ENCODE data around the gene TGFB1I1.
A peak's percentile ranks its signal among the peaks of the same experiment; 100 is the strongest.
"Not testable (repeated sequence)": the region's sequence is repeated elsewhere in the genome, so short reads cannot be mapped to it uniquely, and the experiment has no call there.

TGFB1I1 gene

DNA sequence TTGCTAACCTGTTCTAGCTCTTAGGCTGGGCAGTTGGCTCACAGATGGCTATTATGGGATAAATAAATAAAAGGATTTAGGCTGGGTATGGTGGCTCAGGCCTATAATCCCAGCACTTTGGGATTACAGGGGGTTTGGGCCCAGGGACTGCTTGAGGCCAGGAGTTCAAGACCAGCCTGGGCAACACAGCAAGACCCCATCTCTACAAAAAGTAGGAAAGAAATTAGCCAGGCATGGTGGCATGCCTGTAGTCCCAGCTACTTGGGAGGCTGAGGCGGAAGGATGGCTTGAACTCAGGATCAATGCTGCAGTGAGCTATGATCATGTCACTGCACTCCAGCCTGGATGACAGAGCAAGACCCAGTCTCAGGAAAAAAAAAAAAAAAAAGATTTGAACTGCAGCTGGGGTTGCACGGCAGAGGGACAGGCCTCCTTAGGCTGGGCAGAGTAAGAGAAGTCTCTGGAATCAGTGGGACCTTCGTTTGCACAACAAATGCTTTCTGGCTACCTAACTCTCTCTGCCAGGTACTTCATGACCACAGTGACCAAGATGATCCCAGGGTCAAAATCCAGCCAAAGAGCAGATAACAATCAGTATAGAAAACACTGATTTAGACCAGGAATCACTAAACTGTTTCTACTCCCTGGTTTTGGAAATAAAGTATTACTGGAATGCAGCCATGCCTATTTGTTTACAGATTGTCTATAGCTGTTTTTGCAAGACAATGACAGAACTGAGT lies 29.4 kb downstream of the TGFB1I1 start:
- Histone ChIP-seq H3K9me3 (ENCODE audit: control insufficient read depth, insufficient read depth, low read length) (no peaks in the 10 kb centered on the region), H3K9ac (ENCODE audit: low read depth, low read length) (no peak overlapping the region), H3K36me3 (ENCODE audit: control insufficient read depth, insufficient read depth, low read length) (peaks cover 17% of the 10 kb centered on the region), H3K27me3 (ENCODE audit: control insufficient read depth, insufficient read depth, low read length) (no peaks in the 10 kb centered on the region), H3K4me3 (ENCODE audit: low read depth, low read length) (no peak overlapping the region), H3K4me1 (ENCODE audit: control insufficient read depth, insufficient read depth, low read length) (peaks cover 10% of the 10 kb centered on the region)

DNA sequence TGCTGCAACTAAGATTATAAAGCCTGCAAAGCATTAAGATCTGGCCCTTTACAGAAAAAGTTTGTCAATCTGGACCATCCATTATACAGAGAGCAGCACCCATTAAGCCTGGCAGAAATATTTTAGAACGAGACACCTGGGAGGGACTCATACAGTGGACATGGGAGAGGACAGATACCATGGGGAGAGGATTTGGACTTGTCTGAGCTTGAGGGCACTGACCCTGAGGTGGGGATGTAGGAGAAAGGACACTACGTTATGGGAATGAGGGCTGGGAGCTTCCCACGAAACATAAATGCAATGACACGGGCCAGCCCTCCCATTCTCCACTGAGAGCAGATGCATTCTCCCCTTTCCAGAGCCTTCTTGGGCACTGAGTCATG lies 30.0 kb downstream of the TGFB1I1 start:
- Histone ChIP-seq H3K9me3 (ENCODE audit: control insufficient read depth, insufficient read depth, low read length) (no peaks in the 10 kb centered on the region), H3K36me3 (ENCODE audit: control insufficient read depth, insufficient read depth, low read length) (peaks cover 13% of the 10 kb centered on the region), H3K27me3 (ENCODE audit: control insufficient read depth, insufficient read depth, low read length) (no peaks in the 10 kb centered on the region), H3K4me3 (ENCODE audit: low read depth, low read length) (no peak overlapping the region), H3K4me1 (ENCODE audit: control insufficient read depth, insufficient read depth, low read length) (peaks cover 10% of the 10 kb centered on the region), H3K9ac (ENCODE audit: low read depth, low read length) (peak overlapping the region; percentile 41)

DNA sequence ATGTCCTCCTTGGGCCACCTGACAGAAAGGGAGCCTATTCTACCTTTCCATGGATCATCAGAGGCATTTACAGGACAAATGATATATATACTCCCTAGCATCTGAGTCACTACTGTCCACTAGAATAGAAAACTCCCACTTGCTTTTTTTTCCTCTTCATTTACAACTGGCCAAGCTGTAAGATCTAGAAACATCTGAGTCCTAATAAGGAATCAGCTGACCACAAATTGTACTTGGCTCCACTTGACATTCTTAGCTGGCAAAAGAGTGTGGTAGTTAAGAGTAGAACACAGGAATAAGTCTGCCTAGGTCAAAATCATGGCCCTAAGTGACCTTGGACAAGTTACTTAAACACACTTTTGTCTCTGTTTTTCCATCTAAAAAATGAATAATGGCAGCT lies 31.0 kb downstream of the TGFB1I1 start:
- Histone ChIP-seq H3K9me3 (ENCODE audit: control insufficient read depth, insufficient read depth, low read length) (no peaks in the 10 kb centered on the region), H3K4me1 (ENCODE audit: control insufficient read depth, insufficient read depth, low read length) (peaks cover 12% of the 10 kb centered on the region), H3K27me3 (ENCODE audit: control insufficient read depth, insufficient read depth, low read length) (no peaks in the 10 kb centered on the region), H3K36me3 (ENCODE audit: control insufficient read depth, insufficient read depth, low read length) (peaks cover 13% of the 10 kb centered on the region), H3K9ac (ENCODE audit: low read depth, low read length) (no peak overlapping the region), H3K4me3 (ENCODE audit: low read depth, low read length) (no peak overlapping the region)

DNA sequence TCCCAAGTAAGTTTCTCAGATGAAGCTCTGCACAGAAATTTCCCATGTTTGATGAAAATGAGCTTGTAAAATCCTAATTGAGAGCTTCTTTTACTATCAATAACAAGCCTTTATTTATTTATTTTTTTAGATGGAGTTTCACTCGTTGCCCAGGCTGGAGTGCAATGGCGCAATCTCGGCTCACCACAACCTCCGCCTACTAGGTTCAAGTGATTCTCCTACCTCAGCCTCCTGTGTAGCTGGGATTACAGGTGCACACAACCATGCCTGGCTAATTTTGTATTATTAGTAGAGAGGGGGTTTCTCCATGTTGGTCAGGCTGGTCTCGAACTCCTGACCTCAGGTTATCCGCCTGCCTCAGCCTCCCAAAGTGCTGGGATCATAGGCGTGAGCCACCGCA lies 31.6 kb downstream of the TGFB1I1 start:
- peaks cover 12% of the 10 kb centered on the region for H3K4me1 ChIP-seq (ENCODE audit: control insufficient read depth, insufficient read depth, low read length)
- not testable (repeated sequence) for H3K4me3 ChIP-seq (ENCODE audit: low read depth, low read length); H3K27me3 ChIP-seq (ENCODE audit: control insufficient read depth, insufficient read depth, low read length); H3K9ac ChIP-seq (ENCODE audit: low read depth, low read length); H3K9me3 ChIP-seq (ENCODE audit: control insufficient read depth, insufficient read depth, low read length)
- peaks cover 12% of the 10 kb centered on the region for H3K36me3 ChIP-seq (ENCODE audit: control insufficient read depth, insufficient read depth, low read length)

DNA sequence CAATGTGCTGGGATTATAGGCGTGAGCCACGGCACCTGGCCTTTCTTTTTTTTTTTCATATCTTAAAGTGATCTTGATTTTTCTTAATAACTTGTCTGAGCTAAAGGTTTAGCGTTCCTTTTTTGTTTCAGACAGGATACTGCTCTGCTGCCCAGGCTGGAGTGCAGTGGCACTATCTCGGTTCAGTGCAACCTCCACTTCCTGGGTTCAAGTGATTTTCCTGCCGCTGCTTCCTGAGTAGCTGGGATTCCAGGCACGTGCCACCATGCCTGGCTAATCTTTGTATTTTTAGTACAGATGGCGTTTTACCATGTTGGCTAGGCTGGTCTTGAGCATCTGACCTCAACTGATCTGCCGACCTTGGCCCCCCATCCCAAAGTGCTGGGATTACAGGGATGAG lies 32.2 kb downstream of the TGFB1I1 start:
- Histone ChIP-seq H3K9ac (ENCODE audit: low read depth, low read length) (no peak overlapping the region), H3K4me3 (ENCODE audit: low read depth, low read length) (no peak overlapping the region), H3K36me3 (ENCODE audit: control insufficient read depth, insufficient read depth, low read length) (peaks cover 11% of the 10 kb centered on the region), H3K4me1 (ENCODE audit: control insufficient read depth, insufficient read depth, low read length) (peaks cover 12% of the 10 kb centered on the region), H3K9me3 (ENCODE audit: control insufficient read depth, insufficient read depth, low read length) (no peaks in the 10 kb centered on the region), H3K27me3 (ENCODE audit: control insufficient read depth, insufficient read depth, low read length) (no peaks in the 10 kb centered on the region)

DNA sequence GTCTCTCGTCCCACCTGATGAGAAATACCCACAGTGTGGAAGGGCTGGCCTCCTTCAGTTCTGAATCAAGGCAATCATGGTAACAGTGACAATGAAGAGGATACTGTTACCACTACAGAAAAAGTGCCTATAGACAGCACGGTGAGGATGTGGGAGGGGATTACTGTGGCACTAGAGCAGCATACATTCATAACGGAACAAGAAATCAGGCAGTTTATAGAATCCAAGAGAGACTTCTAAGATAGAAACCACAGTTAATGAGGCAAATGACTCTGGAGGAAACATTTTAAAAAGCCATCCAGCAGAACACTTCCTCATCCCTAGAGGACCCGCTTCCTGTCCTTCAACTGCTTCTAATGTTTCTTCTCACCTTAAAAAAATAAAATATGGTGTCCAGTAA lies 33.5 kb downstream of the TGFB1I1 start:
- H3K36me3 ChIP-seq (ENCODE audit: control insufficient read depth, insufficient read depth, low read length) = no peaks in the 10 kb centered on the region
- H3K9ac ChIP-seq (ENCODE audit: low read depth, low read length) = no peak overlapping the region
- H3K4me1 ChIP-seq (ENCODE audit: control insufficient read depth, insufficient read depth, low read length) = peaks cover 12% of the 10 kb centered on the region
- H3K4me3 ChIP-seq (ENCODE audit: low read depth, low read length) = no peak overlapping the region
- no peaks in the 10 kb centered on the region for H3K27me3 ChIP-seq (ENCODE audit: control insufficient read depth, insufficient read depth, low read length)
- no peaks in the 10 kb centered on the region for H3K9me3 ChIP-seq (ENCODE audit: control insufficient read depth, insufficient read depth, low read length)

DNA sequence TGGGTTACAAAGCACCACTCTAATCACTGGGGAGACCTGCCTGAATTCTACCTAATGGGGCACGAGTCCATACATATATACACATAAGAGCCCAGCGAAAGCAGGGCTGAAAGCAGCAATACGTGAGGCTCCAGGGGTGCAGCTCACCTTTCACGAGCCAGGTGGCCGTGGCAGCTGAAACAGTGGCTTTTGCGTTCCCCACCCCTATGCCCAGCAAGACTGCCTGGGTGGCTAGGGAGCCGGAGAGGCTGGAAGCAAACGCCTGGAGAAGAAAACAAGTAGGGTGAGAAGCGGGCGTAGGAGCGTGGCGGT lies 35.6 kb downstream of the TGFB1I1 start:
- Histone ChIP-seq H3K27me3 (ENCODE audit: control insufficient read depth, insufficient read depth, low read length) (no peaks in the 10 kb centered on the region), H3K36me3 (ENCODE audit: control insufficient read depth, insufficient read depth, low read length) (no peaks in the 10 kb centered on the region), H3K9me3 (ENCODE audit: control insufficient read depth, insufficient read depth, low read length) (no peaks in the 10 kb centered on the region), H3K4me1 (ENCODE audit: control insufficient read depth, insufficient read depth, low read length) (peaks cover 3% of the 10 kb centered on the region), H3K9ac (ENCODE audit: low read depth, low read length) (peak overlapping the region; percentile 96), H3K4me3 (ENCODE audit: low read depth, low read length) (peak overlapping the region; percentile 95)

DNA sequence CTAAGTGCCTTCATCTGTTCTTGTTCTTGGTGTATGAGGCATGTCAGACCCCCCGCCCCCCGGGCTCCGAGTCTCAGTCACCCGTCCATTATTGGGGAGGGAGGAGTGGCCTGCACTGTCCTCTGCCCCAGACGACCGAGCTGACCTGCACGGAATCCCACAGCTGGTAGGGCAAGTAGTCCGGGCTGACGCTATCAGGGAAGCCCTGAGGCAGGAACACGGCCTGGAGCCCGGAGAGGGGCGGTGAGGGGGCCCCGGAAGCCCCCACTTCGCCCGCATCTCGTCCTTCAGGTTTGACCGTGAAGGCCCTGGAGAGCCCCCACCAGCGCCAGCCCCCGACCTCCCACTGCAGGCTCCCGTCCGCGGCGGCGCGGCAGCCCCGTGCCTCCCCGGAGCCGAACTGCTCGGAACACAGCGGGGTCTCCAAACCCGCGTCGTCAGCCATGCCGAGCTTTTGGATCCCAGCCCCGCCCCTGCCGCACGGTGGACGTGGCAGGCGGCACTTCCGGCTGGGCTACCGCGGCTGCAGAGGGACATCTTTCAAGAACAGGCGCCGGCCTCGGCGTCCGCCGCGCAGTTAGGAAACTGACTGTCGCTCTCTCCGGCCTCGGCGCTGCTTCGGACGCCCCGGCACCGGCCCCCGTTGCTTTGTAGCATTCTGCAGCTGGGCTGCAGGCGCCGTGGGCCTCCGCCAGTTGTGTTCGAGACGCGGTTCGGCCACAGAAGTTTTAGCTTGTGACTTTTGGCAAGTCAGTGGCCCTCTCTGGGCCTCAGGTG lies 36.2 kb downstream of the TGFB1I1 start, which contains the start of gene RUSF1:
TSS of gene RUSF1 (minus strand) at position 463 of the 777 bp plus-strand sequence. CDS start at position 445, 18 bp downstream.
- no peaks in the 10 kb centered on the region for H3K9me3 ChIP-seq (ENCODE audit: control insufficient read depth, insufficient read depth, low read length)
- H3K9ac ChIP-seq (ENCODE audit: low read depth, low read length) = peak within 1 kb of the TSS; percentile 96
- no peaks in the 10 kb centered on the region for H3K27me3 ChIP-seq (ENCODE audit: control insufficient read depth, insufficient read depth, low read length)
- no peaks in the 10 kb centered on the region for H3K36me3 ChIP-seq (ENCODE audit: control insufficient read depth, insufficient read depth, low read length)
- peak within 1 kb of the TSS; percentile 95 for H3K4me3 ChIP-seq (ENCODE audit: low read depth, low read length)
- peaks cover 3% of the 10 kb centered on the region for H3K4me1 ChIP-seq (ENCODE audit: control insufficient read depth, insufficient read depth, low read length)

DNA sequence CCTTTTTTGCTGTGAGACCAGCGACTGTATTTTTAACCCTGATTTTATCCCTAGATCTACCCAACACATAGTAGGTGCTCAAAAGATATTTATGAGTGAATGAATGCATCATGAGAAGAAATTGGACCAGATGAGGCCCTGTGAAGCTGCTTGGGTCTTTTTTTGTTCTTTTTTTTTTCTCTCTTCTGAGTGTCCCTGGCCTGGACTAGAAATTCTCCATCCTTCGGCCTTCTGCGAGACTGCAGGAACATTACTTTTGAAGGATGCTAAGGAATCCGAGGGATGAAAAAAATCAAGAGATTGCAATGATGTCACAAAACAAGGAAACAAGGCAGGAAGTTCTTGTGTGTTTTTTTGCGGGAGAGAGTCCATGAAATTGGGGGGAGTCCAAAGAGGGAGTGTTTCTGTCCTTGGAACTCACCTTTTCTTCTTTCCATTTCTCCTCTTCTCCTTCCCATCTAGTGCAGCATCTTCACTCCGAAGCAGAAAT lies 36.8 kb downstream of the TGFB1I1 start:
- no peaks in the 10 kb centered on the region for H3K36me3 ChIP-seq (ENCODE audit: control insufficient read depth, insufficient read depth, low read length)
- H3K9me3 ChIP-seq (ENCODE audit: control insufficient read depth, insufficient read depth, low read length) = no peaks in the 10 kb centered on the region
- peaks cover 3% of the 10 kb centered on the region for H3K4me1 ChIP-seq (ENCODE audit: control insufficient read depth, insufficient read depth, low read length)
- peak overlapping the region; percentile 96 for H3K9ac ChIP-seq (ENCODE audit: low read depth, low read length)
- no peaks in the 10 kb centered on the region for H3K27me3 ChIP-seq (ENCODE audit: control insufficient read depth, insufficient read depth, low read length)
- H3K4me3 ChIP-seq (ENCODE audit: low read depth, low read length) = peak overlapping the region; percentile 95

DNA sequence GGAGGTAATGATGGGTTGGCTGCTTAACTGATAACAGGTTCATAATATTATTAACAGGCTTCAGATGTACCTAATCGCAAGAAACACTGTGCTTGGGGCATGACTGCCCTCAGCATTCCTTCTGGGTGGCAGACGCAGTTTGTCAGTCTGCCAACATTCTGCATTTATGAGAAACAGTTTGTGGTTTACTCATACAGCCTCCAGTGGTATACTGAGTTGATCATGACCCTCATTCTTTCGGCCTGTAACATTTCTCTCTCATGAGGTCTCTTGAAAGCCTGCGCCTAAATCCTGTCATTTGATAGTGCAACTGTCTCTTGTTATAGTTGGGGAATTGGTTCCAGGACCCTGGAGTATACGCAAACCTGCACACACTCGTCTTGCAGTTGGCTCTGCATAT lies 41.2 kb downstream of the TGFB1I1 start:
- H3K4me3 ChIP-seq (ENCODE audit: low read depth, low read length) = no peak overlapping the region
- H3K36me3 ChIP-seq (ENCODE audit: control insufficient read depth, insufficient read depth, low read length) = no peaks in the 10 kb centered on the region
- no peaks in the 10 kb centered on the region for H3K9me3 ChIP-seq (ENCODE audit: control insufficient read depth, insufficient read depth, low read length)
- no peaks in the 10 kb centered on the region for H3K27me3 ChIP-seq (ENCODE audit: control insufficient read depth, insufficient read depth, low read length)
- H3K9ac ChIP-seq (ENCODE audit: low read depth, low read length) = no peak overlapping the region
- H3K4me1 ChIP-seq (ENCODE audit: control insufficient read depth, insufficient read depth, low read length) = peaks cover 3% of the 10 kb centered on the region

DNA sequence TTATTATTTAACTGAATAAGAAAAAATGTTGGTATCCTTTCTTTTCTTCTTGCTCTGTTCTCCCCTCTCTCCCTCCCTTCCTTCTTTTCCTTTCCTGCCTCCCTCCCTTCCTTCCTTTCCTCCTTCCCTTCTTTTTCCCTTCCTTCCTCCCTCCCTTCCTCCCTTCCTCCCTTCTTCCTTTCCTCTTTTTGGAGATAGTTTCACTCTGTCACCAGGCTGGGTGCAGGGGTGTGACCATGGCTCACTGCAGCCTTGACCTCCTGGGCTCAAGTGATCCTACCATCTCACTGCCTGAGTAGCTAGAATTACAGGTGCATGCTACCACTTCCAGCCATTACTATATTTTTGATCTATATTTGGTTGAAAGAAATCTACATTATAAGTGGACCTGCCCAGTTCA lies 41.9 kb downstream of the TGFB1I1 start:
- peaks cover 3% of the 10 kb centered on the region for H3K4me1 ChIP-seq (ENCODE audit: control insufficient read depth, insufficient read depth, low read length)
- no peak overlapping the region for H3K4me3 ChIP-seq (ENCODE audit: low read depth, low read length)
- H3K9me3 ChIP-seq (ENCODE audit: control insufficient read depth, insufficient read depth, low read length) = no peaks in the 10 kb centered on the region

More for the DNA sequence above, 41.9 kb downstream of the TGFB1I1 start:
- H3K9ac ChIP-seq (ENCODE audit: low read depth, low read length) = no peak overlapping the region
- no peaks in the 10 kb centered on the region for H3K36me3 ChIP-seq (ENCODE audit: control insufficient read depth, insufficient read depth, low read length)
- H3K27me3 ChIP-seq (ENCODE audit: control insufficient read depth, insufficient read depth, low read length) = no peaks in the 10 kb centered on the region

Measured in iPS-15b (cell line).